HL-60 (cell line): ENCODE results near the gene ZNF444.

Experiments
- DNase-seq, 2 experiments: peaks; one replicate each; pipeline ENCODE4 v3.0.0-alpha.2; 2010 to 2020; ENCODE audit warnings: low read depth in 1 of 2, low spot score in 1 of 2
- H3K27ac ChIP-seq: fragments of 250-450 bp; sonication (Bioruptor Pico); replicated peaks from 2 replicates; pipeline ENCODE4 v1.5.1; 2020; ENCODE audit warnings: mild to moderate bottlenecking, moderate library complexity
- H3K27me3 ChIP-seq: fragments of 250-450 bp; sonication (Bioruptor Pico); 2 replicates; pipeline ENCODE4 v1.5.1; 2021; ENCODE audit warnings: mild to moderate bottlenecking, moderate library complexity; ENCODE audit not compliant: insufficient read depth, poor library complexity, severe bottlenecking
- H3K4me3 ChIP-seq: replicated peaks from 2 replicates; pipeline ENCODE4 v1.5.1; 2011; ENCODE audit warnings: mild to moderate bottlenecking, control low read depth, low read length; ENCODE audit not compliant: insufficient read depth
- CTCF ChIP-seq: IDR thresholded peaks from one replicate; pipeline ENCODE4 v1.5.1; 2011; ENCODE audit warnings: low read length, control low read depth, inconsistent platforms; ENCODE audit not compliant: insufficient read depth
- GABPA ChIP-seq: IDR thresholded peaks from 2 replicates; pipeline ENCODE4 v1.6.1; 2012; ENCODE audit warnings: low read depth
- POLR2AphosphoS5 ChIP-seq: IDR thresholded peaks from 2 replicates; pipeline ENCODE4 v1.6.1; 2012; ENCODE audit warnings: low read depth
- REST ChIP-seq: IDR thresholded peaks from 2 replicates; pipeline ENCODE4 v1.6.1; 2012; ENCODE audit warnings: low read depth; ENCODE audit not compliant: insufficient replicate concordance
- SPI1 ChIP-seq: IDR thresholded peaks from 2 replicates; pipeline ENCODE4 v1.6.1; 2012; ENCODE audit warnings: low read depth, mild to moderate bottlenecking, borderline replicate concordance

ZNF444 gene

GRCh38 chr19:56144831-56145230 is 3.7 kb downstream of the ZNF444 start:
- Histone ChIP-seq H3K4me3 (no peak overlapping the region), H3K27me3 (no peaks in the 10 kb centered on the region), H3K27ac (no peak overlapping the region)
- DNase-seq, result no peak
- TF ChIP-seq POLR2AphosphoS5, result no peak
- no peak for TF ChIP-seq GABPA
- no peak for TF ChIP-seq SPI1
- TF ChIP-seq CTCF, result no peak
- no peak for TF ChIP-seq REST

GRCh38 chr19:56145698-56146097 is 4.6 kb downstream of the ZNF444 start:
- no peak overlapping the region for H3K4me3 ChIP-seq

GRCh38 chr19:56146904-56147303 is 5.8 kb downstream of the ZNF444 start:
- no peaks in the 10 kb centered on the region for H3K27me3 ChIP-seq
- TF ChIP-seq CTCF (no peak), SPI1 (no peak), POLR2AphosphoS5 (no peak), GABPA (no peak), REST (no peak)
- H3K4me3 ChIP-seq, result no peak overlapping the region
- DNase-seq, result no peak
- no peak overlapping the region for H3K27ac ChIP-seq

More at GRCh38 chr19:56145698-56146097, 4.6 kb downstream of the ZNF444 start:
- DNase-seq, result no peak
- TF ChIP-seq SPI1, result no peak
- TF ChIP-seq REST, result no peak
- TF ChIP-seq POLR2AphosphoS5, result no peak
- no peak for TF ChIP-seq CTCF
- no peak for TF ChIP-seq GABPA
- H3K27me3 ChIP-seq, result no peaks in the 10 kb centered on the region
- no peak overlapping the region for H3K27ac ChIP-seq
